C4-2B (cell line): Measurements from ENCODE around the gene TRAF2.

ENCODE experiments used
- ZFX ChIP-seq: fragments of 450-650 bp; IDR thresholded peaks from 2 replicates; pipeline ENCODE4 v1.6.1; 2017
- TF ChIP-seq, protein P1 (sequence below): fragments of 450-650 bp; conservative IDR thresholded peaks from 2 replicates; pipeline ENCODE4 v1.5.1; 2017; ENCODE audit warnings: mild to moderate bottlenecking

DNA sequence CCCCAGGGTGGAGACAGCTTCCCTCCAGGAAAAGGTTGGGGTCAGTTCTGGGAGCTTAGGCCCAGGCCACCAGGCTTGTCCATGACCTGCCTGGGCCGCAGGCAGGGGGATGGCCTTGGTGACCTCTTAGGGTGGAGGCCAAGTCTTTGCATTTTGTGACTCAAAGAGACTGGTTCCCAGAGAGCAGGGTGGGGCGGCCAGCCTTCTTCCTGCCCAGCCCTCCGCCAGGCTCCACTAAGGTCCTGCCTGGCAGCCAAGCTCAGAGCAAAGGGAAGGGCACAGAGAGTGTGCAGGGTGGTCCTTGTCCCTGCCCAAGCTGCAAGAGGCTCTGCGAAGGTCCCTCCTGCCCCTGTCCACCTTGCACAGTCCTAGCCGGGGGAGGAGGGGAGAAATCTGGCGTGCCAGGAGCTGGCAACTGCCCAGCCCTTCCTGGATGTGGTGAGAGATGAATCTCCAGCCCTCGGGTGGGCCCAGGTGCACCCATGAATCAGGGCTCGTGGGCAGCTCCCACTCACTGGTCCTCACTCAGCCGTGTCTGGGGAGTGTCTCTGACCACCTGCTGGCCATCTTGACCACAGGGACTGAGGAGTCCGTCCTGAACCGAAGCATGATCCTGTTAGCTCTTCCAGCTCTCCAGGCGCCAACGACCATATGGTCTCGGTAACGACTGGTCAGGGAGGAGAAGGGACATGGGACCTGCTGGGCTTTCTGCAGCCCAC lies 88.7 kb downstream of the TRAF2 start:
- TF ChIP-seq, protein P1, sequence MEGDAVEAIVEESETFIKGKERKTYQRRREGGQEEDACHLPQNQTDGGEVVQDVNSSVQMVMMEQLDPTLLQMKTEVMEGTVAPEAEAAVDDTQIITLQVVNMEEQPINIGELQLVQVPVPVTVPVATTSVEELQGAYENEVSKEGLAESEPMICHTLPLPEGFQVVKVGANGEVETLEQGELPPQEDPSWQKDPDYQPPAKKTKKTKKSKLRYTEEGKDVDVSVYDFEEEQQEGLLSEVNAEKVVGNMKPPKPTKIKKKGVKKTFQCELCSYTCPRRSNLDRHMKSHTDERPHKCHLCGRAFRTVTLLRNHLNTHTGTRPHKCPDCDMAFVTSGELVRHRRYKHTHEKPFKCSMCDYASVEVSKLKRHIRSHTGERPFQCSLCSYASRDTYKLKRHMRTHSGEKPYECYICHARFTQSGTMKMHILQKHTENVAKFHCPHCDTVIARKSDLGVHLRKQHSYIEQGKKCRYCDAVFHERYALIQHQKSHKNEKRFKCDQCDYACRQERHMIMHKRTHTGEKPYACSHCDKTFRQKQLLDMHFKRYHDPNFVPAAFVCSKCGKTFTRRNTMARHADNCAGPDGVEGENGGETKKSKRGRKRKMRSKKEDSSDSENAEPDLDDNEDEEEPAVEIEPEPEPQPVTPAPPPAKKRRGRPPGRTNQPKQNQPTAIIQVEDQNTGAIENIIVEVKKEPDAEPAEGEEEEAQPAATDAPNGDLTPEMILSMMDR = no peak
- TF ChIP-seq ZFX = no peak
